NOMO-1 (cell line): ENCODE data around the gene GAPDHS.

Experiments used
- DNase-seq, 2 experiments: peaks; one replicate each; lab custom pipeline; 2025; ENCODE audit not compliant: unreplicated experiment in 2 of 2; lab: John Stamatoyannopoulos, UW

Gene GAPDHS

DNA sequence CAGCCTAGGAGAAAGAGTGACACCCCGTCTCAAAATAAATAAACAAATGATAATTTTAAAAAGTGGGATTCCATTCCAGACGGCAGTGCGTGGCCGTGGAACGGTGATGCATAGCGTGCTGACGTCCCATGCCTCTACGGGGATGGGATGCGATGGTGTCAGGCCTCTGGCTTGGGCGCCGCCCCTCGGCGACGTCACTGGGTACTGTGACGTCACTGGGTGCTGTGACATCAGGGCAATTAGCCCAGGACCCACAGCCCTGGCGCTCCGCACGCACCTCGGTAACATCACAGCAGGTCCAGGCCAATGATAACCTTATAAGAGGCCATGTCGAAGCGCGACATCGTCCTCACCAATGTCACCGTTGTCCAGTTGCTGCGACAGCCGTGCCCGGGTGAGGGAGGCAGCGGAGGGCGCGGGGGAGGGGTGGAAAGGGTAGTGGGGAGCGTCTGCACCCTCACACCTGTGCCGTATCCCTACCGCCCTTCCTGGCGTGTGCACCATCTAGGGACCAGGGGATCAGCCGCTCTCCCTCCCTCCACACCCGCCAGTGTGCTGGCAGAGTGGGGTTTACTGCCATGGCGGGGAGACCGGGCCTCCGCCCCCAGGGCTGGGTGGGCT, at the start of gene GAPDHS:
GAPDHS (plus strand) TSS at position 256 of the 621 bp plus-strand sequence; CDS start at position 328, 72 bp downstream.
- no peak for DNase-seq

DNA sequence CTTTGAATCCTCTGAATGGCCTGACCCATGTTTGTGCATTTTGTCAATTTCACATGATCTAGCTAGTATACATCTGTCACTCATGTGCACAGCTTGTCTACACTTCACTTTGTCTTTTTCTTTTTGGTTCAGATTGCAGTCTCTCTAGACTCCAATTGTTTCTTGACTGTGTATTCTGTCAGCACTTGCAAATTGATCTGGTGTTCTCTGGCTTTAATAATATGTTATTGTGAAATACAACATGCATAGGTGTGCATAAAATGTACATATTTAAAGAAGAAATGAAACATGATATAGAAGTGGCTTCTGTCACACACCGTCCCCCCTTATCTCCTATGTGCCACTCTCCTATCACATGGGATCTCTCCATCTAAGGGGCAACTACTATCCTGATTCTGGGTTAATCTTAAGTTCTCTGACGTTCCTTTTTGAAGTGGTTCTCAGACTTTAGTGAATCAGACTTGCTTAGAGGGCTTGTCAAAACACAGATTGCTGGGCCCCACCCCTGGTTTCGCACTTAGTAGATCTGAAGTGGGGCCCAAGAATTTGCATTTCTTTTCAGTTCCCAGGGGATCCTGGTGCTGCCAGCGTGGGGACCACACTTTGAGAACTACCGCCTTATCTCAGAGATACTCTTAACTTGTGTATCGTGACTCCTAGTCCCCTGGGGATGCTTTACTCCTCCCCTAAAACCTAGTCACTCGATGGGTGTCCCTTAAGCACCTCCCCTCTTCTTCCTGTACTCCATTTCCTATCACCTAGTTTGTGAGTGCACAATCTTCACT, 48.8 kb upstream of the GAPDHS start:
- no peak for DNase-seq

DNA sequence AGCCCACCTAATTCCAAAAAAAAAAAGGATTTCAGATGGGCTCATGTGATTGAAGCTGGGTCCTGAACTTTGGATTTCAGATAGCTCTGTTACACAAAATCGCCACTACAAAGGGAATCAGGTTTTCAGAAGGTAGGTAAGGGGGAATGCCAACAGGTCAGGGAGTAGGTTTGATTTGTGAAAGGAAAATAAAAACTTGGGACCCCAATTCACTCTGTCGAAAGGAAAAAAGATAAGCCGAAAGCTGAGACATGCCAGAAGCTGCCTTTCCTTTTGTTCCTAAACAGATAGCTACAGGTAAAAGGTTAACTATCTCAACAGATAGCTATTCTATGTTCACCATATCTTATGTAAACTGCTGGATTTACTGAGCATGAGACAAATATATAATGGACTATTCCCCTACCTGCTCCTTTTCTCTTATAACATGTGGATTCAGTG, 47.0 kb upstream of the GAPDHS start:
- DNase-seq: no peak

DNA sequence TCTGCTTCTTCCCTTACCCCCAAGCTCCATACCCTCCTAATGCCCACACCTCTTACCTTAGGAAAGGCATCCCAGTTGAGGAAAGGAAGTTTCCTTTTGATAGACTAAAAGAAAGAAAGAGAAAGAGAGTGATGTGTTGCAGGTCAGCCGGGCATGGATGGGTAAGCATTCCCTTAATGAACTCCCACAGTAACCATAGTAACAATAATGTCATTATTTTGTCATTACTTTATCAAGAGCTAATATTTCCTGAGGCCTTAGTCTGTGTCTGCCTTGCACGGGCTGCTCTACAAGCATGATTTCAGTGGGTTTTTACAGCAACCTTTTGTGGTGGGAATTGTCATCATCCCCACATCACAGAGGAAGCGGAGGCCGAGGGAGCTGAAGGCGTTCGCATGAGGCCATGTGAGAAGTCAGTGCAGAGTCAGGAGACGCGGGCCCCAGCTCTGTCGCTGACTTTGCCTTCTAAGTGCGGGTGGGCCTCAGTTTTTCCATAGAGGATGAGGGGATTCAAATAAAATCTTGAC, 45.5 kb upstream of the GAPDHS start:
- no peak for DNase-seq

DNA sequence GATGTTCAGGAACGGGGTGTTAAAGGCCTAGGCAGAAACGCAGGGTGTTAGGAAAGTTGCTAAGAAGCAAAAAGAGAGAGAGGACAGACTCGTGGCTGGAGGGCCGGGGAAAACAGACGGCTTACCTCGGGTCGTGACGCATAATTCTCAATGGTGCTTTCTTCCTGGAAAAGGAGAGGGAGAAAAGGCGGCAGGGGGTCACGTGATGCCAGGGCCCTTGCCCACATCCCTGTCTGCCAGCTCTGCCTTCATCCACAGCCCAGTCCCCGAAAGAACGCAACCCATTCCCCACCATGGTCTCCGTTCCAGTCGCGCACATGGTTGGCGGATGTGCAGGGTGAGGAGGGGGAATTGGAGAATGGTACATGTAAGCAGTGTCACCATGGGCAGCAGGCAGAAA, 44.6 kb upstream of the GAPDHS start:
- DNase-seq: no peak

GRCh38 chr19:35490364-35490763, 42.9 kb upstream of the GAPDHS start, which contains the start of gene KRTDAP:
KRTDAP (minus strand) TSS chr19:35490464; CDS start chr19:35490442, 22 bp downstream.
- DNase-seq: no peak

GRCh38 chr19:35491836-35492360, 41.4 kb upstream of the GAPDHS start:
- DNase-seq: no peak

DNA sequence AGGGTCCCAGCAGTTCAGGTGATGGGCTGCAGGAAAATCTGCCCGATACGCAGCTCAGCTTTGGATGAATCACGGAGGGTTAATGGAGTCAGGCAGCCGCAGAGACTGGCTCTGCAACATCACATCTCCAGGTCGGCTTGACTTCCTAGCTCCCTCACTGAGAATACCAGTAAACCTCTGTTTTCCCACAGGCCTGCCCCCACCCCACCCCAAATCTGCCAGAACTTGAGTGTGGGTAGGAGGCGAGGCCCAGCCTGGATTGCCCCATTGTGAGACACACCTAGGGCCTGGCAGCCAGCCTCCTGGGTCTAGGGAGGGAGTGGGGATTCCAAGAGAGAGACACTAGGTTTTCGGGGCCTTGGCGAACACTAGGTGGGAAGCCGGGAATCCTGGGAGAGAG, 39.3 kb upstream of the GAPDHS start:
- DNase-seq: no peak

- peak; percentile 34 to 35 for DNase-seq
Observed at GRCh38 chr19:35495107-35496064, 37.9 kb upstream of the GAPDHS start.

DNA sequence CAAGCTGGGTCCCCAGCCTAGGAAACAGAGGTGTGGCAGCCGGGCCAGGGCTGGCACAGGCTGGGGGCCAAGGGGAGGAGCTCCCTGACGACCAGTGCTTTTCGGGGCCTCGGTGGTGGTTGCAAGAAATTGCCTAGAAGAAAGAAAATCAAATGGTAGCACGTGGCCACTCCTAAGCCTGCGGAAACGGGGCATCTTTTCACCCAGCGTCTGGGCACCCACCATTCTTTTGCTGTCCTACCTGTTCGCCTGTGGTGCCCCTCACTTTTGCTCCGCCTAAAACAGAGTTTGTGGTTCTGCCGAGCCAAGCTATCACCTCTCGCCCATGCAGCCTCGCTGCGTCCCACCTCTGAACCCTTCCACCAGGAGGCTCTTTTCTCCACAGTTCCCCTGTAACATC, 35.9 kb upstream of the GAPDHS start:
- DNase-seq: no peak

- no peak for DNase-seq
Observed at GRCh38 chr19:35498220-35498619, 35.0 kb upstream of the GAPDHS start.

GRCh38 chr19:35498984-35499527, 34.2 kb upstream of the GAPDHS start:
- DNase-seq: no peak

GRCh38 chr19:35500611-35501010, 32.6 kb upstream of the GAPDHS start:
- no peak for DNase-seq

GRCh38 chr19:35501684-35502083, 31.6 kb upstream of the GAPDHS start:
- DNase-seq: no peak

DNA sequence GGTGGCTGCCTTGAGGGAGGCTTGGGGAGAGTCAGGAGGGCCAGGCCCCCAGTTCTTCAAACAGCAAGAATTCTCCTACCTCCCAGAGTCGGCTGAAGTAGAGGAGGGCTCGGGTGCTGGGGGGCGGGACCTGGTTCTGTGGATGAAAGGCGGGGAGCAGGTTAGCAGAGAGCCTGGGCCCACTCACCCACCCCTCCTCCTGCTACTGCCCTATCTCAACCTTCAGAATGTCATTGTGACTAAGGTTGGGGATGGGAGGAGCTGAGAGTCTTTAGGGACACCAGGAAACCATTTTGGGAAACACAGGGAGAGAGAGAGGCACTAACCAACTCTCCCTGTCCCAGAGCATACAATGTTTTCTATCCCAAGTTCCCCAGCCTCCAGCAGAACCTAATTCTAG, 30.5 kb upstream of the GAPDHS start:
- no peak for DNase-seq

DNA sequence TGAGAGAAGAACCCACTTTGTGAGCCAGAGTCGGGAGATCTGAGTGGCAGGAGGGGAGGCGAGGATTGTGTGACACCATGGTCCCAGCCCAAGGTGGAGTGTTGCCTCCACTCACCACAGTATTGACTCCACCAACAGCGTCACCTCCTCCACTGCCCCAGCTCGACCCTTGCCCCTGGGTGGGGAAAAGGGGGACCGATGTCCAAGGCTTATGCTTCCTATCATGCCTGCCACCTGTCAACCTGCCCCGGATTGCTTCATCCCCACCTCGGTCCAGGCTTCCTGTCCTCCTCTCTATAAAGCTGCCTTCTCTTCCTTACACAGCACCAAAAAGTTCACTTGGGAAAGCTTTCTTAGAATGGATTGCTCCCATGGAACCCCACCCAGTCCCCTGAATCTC, 27.2 kb upstream of the GAPDHS start:
- DNase-seq: no peak

- no peak for DNase-seq
Observed at GRCh38 chr19:35507561-35507960, 25.7 kb upstream of the GAPDHS start.

GRCh38 chr19:35508129-35508528, 25.1 kb upstream of the GAPDHS start:
- DNase-seq: no peak

DNA sequence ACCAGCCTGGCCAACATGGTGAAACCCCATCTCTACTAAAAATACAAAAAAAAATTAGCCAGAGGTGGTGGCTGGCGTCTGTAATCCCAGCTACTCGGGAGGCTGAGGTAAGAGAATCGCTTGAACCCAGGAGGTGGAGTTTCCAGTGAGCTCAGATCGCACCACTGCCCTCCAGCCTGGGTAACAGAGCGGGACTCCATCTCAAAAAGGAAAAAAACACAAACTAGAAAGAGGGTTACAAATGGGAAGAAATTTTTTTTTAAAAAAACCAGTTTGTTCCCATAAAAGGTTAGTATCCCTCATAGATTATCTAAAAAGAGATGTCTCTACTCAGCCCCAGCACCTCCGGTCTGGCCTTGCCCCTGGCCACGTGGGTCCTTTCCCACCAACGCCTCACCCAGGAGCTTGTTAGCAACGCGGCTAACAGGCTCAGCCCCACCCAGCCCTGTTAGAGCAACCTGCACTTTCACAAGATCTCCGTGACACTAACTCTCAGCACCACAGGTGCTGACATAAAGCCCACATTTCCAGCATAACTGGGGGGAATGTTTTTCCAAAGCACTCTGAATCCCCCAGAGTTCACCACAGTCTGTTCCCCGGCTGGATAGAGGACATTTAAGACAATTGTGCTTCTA, 24.1 kb upstream of the GAPDHS start:
- DNase-seq: no peak
